GM23248 (cell line): Measurements from ENCODE around the gene CSMD2.

Source experiments
- EZH2 ChIP-seq: fragments of 200-600 bp; sonication (generic); IDR thresholded peaks from 2 replicates; pipeline ENCODE4 v1.6.1; 2018; ENCODE audit warnings: antibody characterized with exemption, mild to moderate bottlenecking; ENCODE audit not compliant: insufficient read depth, poor library complexity, severe bottlenecking
- EZH2phosphoT487 ChIP-seq: fragments of 200-600 bp; sonication (generic); IDR thresholded peaks from 2 replicates; pipeline ENCODE4 v1.6.1; 2018; ENCODE audit warnings: antibody characterized with exemption, moderate library complexity, mild to moderate bottlenecking, low read depth; ENCODE audit not compliant: insufficient read depth

DNA sequence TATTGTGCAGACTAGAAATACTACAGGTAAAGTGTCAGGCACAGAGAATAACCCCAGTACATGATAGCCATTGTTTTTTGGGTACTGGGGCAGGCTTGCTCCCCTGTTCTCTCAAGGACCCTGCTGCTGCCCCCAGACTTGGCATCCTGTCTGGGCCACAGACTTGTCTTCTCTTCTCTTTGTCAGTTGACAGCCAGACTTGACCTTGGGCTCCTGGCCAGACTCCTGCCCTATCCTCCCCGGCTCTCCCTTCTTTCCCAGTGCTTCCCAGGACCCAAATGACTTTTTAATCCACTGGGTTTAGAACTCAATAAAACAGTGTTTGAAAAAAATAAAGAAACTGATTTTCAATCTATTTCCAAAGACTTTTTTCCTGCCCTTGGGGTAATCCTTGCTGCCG is 649.4 kb downstream of the CSMD2 start:
- no peak for TF ChIP-seq EZH2phosphoT487
- TF ChIP-seq EZH2, result no peak
